HTR-8/SVneo (cell line): ENCODE results near the gene TICRR.
"Not testable (repeated sequence)": the region's sequence is repeated elsewhere in the genome, so short reads cannot be mapped to it uniquely, and the experiment has no call there.

ENCODE experiments used
- DNase-seq: peaks from one replicate; pipeline ENCODE4 v3.0.0; 2011; ENCODE audit warnings: low spot score, mixed read lengths; ENCODE audit not compliant: insufficient read length
- FAIRE-seq: peaks from 2 replicates; lab custom pipeline; 2011; peaks lifted over from hg19 to GRCh38; lab: Jason Lieb, UNC

Gene TICRR

DNA sequence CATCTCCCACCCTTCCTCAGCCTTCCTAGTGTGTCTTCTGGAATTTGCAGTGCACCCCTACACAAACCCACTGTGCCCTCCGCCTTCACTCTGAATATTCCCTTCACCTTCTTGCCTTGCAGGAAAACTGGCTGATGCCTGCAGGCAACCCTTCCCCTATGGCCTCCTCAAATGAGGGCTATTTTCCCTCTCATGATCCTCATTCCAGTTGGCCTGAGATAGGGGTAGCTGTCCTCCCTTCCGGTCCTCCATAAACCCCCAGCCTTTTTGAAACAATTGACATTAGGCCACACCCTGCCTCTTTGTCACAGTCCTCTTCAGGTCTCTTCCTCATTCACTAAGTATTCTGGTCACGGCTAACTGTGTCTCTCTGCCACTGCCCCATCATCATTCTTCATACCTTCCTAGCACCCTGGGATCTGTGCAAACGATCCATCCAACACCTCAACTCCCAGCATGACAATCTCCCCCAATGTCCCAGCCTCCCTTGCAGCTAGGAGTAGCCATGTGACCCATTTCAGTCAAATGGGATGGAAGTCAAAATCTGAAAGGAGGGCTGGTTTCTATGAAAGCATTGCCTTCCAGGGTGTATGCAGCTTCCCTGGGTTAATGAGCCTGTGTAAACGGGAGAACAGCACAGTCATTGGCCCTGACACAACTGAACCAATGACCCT lies 8.5 kb upstream of the TICRR start:
- FAIRE-seq, result no peak

GRCh38 chr15:89569090-89569745 lies 6.1 kb upstream of the TICRR start:
- DNase-seq (no peak), FAIRE-seq (no peak)

More for the DNA sequence above, 8.5 kb upstream of the TICRR start:
- no peak for DNase-seq

DNA sequence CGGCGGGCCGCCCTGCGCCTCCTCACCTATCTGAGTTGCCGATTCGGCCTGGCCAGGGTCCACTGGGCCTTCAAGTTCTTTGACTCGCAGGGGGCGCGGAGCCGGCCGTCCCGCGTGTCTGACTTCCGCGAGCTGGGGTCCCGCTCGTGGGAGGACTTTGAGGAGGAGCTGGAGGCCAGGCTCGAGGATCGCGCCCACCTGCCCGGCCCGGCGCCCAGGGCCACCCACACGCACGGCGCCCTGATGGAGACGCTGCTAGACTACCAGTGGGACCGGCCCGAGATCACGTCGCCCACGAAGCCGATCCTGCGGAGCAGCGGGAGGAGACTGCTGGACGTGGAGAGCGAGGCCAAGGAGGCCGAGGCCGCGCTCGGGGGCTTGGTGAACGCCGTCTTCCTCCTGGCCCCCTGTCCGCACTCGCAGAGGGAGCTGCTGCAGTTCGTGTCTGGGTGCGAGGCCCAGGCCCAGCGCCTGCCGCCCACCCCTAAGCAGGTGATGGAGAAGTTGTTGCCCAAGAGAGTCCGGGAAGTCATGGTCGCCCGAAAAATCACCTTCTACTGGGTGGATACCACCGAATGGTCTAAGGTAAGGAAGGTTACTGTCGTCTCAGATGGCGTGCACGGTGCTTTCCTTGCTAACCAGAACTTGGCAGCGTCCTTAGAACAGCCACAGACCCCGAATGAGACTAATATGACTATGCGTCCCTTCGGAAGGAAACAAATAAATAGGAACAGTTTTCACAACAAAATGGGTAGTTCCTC lies 567 bp downstream of the TICRR start:
- FAIRE-seq (no peak), DNase-seq (no peak)

DNA sequence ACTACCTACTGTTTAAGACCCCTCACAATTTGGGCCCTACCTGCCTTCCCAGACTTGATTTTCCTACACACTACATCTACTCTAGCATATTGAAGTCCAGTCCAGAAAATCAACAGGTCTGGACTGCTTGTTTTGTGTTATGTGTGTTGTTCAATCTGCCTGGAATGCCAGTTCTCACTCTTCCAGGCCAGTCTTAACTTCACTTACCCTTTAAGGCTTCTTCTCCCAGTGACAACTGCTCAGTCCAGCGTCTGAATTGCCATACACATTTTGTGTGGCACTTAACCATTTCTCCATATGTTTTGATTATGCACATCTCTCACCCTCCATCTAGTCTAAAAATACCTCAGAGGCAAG lies 1.1 kb downstream of the TICRR start:
- DNase-seq, result no peak
- FAIRE-seq, result no peak

DNA sequence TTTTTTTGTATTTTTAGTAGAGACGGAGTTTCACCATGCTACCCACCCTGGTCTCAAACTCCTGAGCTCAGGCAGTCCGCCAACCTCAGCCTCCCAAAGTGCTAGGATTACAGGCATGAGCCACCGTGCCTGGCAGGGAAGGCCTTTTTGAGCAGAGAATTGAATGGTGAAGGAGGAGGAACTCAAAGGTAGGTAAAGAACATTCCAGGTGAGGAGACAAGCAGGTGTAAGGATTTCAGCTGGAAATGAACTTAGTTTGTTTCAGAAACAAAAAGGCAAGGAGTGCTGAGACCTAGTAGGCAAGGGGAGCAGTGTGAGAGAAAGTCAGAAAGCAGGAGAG lies 2.5 kb downstream of the TICRR start:
- FAIRE-seq, result no peak
- no peak for DNase-seq

DNA sequence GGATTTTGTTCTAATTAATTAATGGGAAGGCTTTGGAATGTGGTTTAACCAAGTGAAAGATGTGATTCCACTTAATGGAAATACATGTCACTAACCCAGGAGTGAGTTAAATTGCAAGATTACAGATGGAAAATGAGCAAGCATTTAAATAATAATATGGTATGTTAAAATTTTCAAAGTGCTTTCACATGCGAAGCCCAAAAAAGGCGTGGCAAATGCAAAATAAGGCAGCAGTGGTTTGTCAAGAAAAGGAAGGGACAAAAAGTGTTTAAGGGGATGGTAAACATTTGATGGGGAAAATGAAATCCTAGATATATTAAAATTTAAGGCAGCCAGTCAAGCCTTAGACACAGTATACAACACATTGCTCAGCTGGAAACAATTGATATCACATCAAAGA lies 2.9 kb downstream of the TICRR start:
- no peak for FAIRE-seq

GRCh38 chr15:89580747-89581146 lies 5.5 kb downstream of the TICRR start:
- not testable (repeated sequence) for FAIRE-seq, DNase-seq

More for the DNA sequence above, 2.9 kb downstream of the TICRR start:
- DNase-seq, result no peak

- FAIRE-seq, result no peak
- DNase-seq, result no peak
Observed at GRCh38 chr15:89586651-89587050, 11.4 kb downstream of the TICRR start.

GRCh38 chr15:89587955-89588354 lies 12.7 kb downstream of the TICRR start:
- DNase-seq (no peak), FAIRE-seq (no peak)

GRCh38 chr15:89591834-89592233 lies 16.6 kb downstream of the TICRR start:
- DNase-seq (no peak), FAIRE-seq (no peak)

DNA sequence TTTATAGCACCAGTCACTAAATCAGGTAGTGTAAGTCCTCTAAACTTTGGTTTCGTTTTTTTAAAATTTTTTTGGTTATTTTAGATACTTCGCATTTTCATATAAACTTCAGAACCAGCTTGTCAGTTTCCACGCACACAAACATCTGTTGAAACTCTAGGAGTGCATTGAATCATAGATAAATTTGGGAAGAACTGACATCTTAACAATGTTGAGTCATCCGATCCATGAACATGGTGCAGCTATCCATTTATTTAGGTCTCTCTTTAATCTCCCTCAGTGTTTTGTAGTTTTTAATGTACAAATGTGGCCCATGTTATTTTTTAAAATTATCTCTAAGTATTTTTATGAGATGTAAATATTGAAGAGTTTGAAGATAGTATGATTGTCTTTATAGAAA lies 17.7 kb downstream of the TICRR start:
- DNase-seq, result no peak
- FAIRE-seq, result no peak

DNA sequence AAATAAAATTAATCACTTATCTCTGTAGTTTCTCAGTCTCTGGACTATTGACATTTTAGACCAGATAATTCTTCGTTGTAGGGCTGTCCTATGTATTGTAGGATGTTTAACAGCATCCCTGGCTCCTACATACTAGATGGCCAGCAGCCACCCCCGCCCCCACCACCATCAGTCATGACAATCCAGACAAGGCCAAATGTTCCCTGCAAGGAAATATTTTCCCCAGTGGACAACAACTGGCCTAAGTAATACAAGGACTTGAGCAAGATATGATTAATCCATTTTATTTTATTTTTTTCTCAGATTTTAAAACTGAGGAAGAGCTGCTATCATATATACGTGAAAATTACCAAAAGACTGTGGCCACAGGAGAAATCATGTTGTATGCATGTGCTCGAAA lies 23.8 kb downstream of the TICRR start:
- FAIRE-seq (no peak), DNase-seq (no peak)

DNA sequence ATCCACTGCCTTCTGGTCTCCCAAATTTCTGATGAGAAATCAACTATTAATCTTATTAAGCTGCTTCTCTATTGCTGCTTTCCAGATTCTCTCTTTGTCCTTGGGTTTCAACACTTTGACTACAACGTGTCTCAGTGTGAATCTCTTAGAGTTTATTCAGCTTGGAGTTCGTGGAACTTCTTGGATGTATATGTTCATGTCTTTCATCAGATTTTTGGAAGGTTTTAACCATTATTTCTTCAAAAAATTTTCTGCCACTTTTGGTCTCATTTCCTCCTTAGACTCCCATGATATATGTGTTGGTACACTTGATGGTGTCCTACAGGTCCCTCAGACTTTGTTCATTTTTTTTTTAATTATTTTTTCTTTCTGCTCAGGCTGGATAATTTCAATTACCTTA lies 36.0 kb downstream of the TICRR start:
- FAIRE-seq (no peak), DNase-seq (no peak)

DNA sequence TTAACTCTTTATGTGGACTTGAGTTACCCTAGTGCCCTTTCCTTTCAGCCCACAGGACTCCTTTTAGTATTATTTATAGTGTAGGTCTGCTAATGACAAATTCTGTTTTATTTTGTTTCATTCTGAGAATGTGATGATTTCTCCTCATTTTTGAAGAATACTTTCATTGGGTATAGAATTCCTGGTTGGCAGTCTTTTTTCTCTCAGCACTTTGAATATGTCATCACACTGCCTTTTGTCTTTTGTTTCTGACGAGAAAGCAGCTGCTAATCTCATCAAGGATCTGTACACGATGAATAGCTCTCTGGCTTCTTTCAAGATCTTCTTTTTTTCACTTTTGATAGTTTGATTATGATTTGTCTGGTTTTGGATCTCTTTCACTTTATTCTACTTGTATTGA lies 37.8 kb downstream of the TICRR start:
- DNase-seq (no peak), FAIRE-seq (no peak)

DNA sequence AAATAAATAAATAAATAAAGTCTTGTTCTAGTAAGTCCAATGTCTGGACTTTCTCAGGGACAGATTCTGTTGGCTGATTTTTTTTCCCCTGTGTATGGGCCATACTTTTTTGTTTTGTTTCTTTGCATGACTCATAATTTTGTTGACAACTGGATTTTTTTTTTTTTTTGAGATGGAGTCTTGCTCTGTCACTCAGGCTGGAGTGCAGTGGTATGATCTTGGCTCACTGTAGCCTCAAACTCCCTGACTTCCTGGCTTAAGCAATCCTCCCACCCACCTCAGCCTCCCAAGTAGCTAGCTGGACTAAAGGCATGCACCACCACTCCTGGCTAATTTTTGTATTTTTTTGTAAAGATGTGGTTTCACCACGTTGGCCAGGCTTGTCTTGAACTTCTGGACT lies 38.9 kb downstream of the TICRR start:
- FAIRE-seq (no peak), DNase-seq (no peak)

GRCh38 chr15:89615135-89615534 lies 39.9 kb downstream of the TICRR start:
- DNase-seq (no peak), FAIRE-seq (no peak)

DNA sequence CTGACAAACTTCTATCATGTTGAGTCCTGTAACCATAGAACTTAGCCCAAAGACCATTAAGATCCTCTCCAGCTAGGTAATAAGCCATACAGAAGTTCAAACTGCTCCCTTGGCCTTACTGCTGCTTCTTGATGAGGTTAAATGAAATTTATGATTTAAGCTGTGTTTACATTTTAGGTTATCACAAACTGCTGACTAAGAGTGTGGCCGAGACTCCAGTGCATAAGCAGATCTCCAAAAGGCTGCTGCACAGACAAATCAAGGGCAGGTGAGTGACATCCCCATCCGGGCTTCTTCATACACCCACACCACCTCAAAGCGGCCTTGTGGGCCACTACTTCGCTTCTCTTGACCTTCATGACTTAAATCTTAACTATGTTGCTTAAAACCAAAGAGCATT lies 41.0 kb downstream of the TICRR start:
- FAIRE-seq (no peak), DNase-seq (no peak)

DNA sequence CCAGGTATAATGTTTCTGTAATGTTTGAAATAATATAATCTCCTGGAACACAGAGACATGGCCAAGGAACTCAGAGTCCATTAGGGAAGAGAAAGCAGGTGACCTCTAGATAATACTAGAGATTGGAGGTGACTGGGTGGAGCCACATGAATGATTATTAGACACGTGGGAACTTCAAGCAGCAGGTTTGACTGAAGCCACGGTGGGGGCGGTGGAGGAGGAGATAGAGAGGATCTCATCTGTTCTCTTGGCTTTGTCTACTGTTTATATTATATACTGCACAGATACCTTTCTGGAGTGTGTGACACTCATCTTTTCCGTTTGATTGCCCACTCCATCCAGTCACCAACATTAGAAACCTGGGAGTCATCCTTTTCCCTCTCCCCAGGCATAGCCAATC lies 46.3 kb downstream of the TICRR start:
- DNase-seq (no peak), FAIRE-seq (no peak)

- FAIRE-seq, result no peak
- no peak for DNase-seq
Observed at GRCh38 chr15:89623165-89623564, 47.9 kb downstream of the TICRR start.

DNA sequence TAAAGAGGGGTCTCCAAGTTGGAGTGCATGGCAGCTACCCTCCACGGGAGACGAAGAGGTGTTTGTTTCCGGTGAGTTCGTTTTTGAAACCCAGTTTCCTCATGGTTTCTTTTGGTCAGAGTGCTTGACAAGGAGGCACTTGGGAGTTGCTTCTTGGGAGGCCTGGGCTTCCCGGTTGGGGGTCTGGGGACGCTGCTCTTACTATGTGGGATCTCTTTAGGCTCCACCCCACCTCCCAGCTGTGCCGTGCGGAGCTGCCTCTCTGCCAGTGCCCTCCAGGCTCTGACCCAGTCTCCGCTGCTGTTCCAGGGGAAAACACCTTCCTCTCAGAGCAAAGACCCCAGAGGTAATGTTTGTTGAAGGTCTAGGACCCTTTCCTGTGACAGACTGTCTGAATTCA lies 50.4 kb downstream of the TICRR start:
- FAIRE-seq, result no peak
- no peak for DNase-seq

GRCh38 chr15:89627256-89627970 lies 52.1 kb downstream of the TICRR start:
- FAIRE-seq, result no peak
- no peak for DNase-seq
